Left forelimb (tissue), 1 donor: ENCODE results near the gene SNRPD3.
"Not testable (repeated sequence)": the region's sequence is repeated elsewhere in the genome, so short reads cannot be mapped to it uniquely, and the experiment has no call there.

Experiments used
- DNase-seq: peaks from one replicate; pipeline ENCODE4 v3.0.0-alpha.2; 2018; ENCODE audit warnings: low spot score

Gene SNRPD3

GRCh38 chr22:24592058-24592850 is 36.5 kb downstream of the SNRPD3 start:
- no peak for DNase-seq

DNA sequence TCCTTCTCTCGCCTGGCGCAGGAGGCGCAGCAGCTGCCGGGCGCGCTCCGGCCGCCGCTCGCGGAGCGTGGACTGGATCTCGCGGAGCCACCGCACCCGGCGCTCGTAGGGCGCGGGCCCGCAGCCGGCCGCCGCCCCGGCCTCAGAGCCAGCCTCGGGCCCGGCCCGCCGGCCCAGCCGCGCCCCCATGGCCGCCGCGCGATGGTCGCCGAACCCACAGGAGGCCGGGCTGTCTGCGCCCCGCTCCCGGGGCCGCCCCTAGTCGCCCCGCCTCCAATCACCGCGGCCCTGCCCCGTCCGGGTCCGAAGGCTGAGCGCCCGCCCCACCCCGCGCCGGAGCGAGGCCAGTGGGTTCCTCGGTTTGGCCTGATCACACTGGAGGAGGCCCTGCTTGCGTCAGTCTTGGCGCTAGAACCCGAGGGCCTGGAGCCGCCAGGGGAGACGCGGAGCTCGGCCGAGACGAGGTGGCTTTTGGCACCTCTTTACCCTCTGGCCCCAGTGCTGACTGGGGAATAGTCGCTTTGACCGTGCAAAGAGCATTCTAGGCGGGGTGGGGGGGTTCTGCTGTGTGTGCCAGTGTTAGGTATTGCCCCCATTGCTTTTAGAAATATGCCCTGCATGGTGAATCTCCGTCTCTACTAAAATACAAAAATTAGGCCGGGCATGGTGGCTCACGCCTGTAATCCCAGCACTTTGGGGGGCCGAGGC is 37.2 kb downstream of the SNRPD3 start, which contains the start of gene LRRC75B:
TSS of gene LRRC75B (minus strand) at position 223 of the 708 bp plus-strand sequence. CDS start at position 189, 34 bp downstream.
- peak; percentile 90 for DNase-seq

- DNase-seq = not testable (repeated sequence)
These were observed 37.7 kb downstream of the SNRPD3 start for GRCh38 chr22:24593559-24593835.

GRCh38 chr22:24593836-24594568 is 38.2 kb downstream of the SNRPD3 start:
- DNase-seq = no peak

- no peak for DNase-seq
These were observed 38.8 kb downstream of the SNRPD3 start for GRCh38 chr22:24594569-24595120.

DNA sequence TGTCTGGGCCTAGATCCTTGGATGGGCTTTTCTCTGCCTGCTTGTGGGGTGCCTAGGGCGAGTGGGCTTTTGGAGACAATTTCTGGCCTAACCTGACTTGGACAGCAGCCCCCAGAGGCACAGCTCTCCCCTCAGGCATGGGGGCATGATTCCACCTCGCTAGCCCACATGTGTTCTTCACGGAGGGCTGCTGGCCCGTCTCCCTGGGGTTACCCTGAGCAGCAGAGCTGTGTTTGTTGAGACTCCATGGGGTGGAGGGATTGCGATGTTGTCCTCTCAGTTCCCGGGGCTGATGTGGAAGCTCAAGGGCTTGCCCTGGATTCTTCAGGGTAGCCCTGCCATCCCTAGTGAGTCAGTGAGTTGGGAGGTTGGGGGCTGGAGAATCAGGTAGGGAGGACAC is 39.4 kb downstream of the SNRPD3 start:
- no peak for DNase-seq

DNA sequence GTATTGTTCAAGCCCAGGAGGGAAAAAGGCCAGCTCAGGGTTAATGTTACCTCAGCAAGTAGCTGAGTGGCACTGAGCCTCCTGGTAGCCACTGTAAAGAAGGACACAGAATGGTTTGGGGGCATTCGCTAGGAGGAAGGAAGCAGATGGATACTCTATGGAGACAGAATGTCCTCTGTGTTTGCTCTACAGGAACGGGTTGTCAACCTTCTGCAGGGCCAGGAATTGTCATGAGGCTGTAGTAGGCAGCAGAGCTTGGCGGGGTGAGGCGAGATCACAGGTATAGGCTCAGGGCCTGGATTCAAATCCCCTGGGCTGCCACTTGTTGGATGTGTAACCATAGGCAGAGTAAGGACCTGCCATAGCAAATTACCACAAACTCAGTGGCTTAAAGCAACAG is 40.1 kb downstream of the SNRPD3 start:
- no peak for DNase-seq

- not testable (repeated sequence) for DNase-seq
These were observed 41.3 kb downstream of the SNRPD3 start for GRCh38 chr22:24597076-24597475.

DNA sequence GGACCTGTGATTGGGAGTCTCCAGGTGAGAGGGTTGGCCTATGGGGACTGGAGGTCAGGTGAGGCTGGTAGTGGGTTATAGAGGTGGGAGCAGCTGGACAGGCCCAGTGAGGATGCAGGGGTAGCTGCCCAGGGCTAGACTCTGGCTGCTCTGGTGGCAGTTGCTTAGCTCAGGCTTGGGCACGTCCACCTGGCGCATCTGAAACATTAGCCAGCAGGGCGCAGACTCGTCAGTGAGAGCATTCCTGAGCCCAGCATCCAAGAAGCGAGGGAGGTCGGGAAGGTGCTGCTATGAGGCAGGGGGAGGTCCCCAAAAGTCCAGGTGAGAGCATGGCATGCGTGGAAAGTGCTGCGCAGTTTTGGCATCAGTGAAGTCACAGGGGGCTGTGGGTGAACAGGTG is 43.7 kb downstream of the SNRPD3 start:
- no peak for DNase-seq

GRCh38 chr22:24599958-24600715 is 44.3 kb downstream of the SNRPD3 start:
- DNase-seq = not testable (repeated sequence)

- DNase-seq = no peak
These were observed 45.7 kb downstream of the SNRPD3 start for GRCh38 chr22:24601217-24602104.

DNA sequence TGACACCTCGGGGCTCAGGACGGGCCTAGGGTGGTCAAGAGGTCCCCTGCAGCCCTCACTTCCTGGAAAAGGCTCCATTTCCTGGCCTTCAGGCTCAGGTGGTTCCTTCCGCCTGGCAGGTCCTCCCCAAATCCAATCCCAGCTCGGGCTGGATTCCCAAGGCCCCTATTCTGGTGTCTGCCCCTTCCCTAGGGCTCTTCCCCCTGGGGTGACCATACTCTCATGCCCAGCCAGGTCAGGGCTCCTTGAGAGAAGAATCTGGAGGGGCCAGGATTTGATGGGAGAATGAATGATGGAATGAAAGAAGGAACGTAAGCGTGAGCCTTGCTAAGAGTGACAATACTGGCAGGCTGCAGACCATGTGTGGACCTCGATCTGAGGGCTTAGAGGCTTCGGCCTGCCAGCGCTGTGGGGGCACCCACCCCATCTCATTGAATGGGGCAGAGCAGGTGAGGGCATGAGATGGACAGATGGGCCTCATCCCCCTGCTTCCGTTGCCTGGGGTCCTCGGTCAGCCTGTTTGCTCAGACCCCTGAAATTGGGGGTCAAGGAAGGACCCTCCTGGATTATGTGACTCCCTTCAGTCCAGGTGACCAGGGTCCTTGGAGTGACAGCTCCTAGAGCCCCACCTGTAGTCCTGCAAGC is 46.4 kb downstream of the SNRPD3 start:
- not testable (repeated sequence) for DNase-seq

GRCh38 chr22:24602847-24603769 is 47.3 kb downstream of the SNRPD3 start, which contains the start of gene GGT1:
Gene GGT1, plus strand, starts transcription at chr22:24603193. Its CDS starts 7,889 bp downstream, at chr22:24611082.
- not testable (repeated sequence) for DNase-seq

DNA sequence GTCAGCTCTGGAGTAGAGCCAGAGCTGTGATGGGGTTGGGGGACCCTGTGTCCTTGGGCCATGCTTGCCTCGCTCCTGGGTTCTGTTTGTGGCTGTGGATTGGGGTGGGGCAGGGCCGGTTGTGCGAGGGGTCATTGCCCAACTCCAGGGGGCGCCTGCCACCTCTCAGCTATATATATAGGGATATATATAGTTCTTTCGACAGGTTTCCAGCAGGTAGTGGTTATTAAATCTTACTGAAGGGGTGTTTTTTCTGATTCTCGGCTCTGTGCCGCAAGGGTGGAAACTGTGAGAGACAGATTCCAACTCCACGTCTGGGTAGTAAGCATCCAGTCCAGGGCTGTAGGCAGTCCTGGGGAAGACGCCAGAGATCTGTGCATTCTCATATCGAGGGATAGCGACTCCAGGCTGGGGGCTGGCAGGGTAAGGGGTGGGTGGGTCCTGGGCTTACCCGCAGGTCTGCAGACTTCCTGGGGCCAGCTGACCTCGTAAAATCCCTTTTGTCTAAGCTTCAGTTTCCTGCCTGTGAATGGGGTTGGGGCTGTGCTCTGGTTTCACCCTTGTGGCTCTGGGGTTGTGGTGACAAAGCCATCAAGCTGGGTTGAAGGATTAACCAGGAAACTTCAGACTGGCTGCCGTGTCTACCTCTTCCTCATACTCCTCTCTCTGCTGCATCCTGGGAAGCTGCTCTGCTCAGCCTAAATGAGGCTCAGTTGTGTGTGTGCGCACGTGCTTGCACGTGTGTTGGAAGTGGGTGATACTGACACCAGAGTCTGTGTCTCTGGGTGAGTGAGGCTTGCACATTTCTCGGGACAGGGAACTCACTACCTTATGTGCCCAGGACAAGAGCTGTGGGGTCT is 48.2 kb downstream of the SNRPD3 start:
- DNase-seq = not testable (repeated sequence)

DNA sequence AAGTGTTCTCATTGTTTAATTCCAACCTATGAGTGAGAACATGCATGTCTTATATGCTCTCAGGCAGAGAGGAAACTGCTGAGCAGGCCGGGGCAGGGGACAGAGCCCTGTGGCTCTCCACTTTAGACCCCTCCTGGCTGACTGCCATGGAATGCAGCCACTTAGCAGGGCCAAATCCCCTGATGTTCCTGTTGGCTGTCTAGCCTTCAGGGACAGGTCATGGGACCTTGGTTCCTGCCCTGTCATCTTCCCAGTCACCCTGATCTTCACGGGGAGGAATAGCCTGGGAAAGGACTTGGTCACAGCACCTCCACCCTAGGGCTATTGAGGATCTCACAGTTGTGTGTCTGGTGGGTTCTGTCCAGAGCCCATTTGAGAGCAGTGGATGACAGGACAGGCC is 50.5 kb downstream of the SNRPD3 start:
- DNase-seq = not testable (repeated sequence)

- DNase-seq = not testable (repeated sequence)
These were observed 51.7 kb downstream of the SNRPD3 start for GRCh38 chr22:24607429-24607983.

DNA sequence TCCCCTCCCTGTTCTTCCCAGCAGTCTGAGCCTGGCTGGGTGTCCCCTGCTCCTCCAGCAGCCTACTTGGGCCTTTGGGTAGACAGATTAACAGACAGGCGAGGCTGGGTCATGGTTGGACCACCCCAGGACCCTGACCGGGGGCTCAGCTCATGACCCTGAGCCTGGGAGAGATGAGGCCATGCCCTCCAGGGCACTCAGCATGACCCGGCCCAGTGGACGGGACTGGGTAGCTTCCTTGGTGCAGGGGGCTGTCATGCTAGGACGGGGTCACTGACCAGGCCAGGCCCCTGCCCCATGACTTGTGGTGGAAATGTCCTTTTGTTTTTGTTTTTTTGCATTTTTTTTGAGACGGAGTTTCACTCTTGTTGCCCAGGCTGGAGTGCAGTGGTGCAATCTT is 52.5 kb downstream of the SNRPD3 start:
- DNase-seq = not testable (repeated sequence)

DNA sequence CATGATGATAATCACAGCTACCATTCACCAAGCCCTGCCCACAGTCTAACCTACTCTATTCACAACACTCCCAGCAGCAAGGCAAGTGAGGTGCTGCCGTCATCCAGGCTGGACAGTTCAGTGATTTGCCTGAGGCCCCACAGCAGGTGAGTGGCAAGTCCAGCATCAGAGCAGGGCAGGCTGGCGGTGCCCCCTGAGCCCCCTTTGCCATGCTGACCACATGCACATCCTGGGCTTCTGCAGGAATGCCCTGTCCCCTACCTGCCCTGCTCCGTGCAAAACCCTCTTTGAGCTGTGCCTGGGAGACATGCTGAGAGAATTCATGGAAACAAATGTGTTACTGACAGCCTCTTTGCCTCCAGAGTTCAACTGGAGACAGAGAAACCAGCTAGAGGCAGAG is 54.1 kb downstream of the SNRPD3 start:
- not testable (repeated sequence) for DNase-seq
